HG03575 (cell line): Measurements from ENCODE around the gene FREY1.

Source experiments
- ATAC-seq: cut with Tn5 transposase; IDR thresholded peaks from one replicate; pipeline ENCODE4 v1.9.1; 2021; ENCODE audit not compliant: unreplicated experiment, insufficient number of reproducible peaks, low FRiP score; ENCODE audit errors: extremely low read depth

The FREY1 gene

DNA sequence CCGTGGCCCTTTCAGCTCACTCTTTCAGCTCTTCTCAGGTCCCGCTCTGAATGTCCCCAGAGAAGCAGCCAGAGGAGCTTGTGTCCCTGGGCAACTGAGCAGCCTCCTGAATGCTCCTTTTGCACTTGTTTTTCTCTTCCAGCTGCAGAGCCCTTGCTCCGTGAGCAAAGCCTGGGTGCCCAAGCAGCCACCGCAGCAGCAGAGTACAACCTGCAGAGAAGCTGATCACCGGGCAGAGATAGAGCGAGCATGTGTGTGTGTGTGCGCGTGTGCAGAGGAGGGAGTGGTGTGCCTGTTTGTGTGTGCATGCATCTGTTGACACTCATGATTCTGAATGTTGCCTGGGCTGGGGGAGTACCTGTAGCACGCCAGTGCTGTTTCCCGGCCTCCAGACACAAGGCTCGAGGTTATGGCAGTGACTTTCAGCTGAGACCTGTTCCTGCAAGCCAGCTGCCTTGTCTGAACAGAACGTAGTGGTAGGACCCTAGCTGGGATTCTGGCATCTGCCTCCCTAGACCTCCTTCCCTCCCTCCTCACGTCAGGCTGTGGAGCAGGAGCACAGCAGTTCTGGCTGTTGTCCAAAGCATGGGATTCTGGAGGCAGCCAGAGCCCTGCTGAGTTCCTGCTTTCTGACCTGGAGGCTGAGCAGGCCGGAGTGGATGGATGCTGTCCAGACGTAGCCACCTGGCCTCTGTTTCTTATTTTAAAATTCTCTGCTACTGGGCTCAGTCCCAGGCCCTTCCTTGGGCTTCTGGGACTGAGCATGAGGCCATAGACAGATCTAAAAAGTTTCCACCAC lies 26.1 kb downstream of the FREY1 start:
- no peak for ATAC-seq

DNA sequence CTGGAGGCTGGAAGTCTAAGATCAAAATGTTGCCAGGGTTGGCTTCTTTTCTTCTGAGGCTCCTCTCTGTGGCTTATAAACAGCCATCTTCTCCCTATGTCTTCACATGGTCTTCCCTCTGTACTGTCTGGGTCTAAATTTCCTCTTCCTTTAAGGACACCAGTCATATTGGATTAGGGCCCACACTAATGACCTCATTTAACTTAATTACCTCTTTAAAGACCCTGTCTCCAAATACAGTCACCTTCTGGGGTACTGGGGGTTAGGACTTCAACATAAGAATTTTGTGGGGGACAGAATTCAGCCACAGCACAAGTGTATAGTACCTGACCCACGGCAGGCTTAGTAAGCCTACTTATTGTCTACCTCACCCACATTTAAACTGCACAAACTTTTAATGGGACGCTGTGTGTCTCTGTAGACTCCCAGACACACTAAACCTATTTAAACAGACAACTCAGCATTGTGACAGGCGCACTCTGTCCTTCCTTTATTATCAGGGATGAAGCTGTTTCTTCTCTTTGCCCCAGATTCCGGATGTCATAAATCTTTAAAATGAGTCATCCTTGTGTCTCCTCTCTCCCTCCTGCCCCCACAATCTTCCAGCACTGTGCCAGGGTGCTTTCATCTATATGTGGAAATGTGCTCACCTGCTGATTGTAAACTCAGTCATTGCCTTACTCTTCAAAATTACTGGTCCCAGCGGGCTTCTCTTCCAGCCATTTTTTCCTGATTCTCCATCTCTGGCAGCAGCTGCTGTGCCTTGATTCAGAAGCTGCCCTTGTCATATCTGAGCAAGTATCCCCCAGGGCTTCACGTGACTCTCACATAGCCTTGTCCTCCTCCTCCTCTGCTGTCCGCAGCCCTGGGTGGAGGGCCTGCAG lies 27.0 kb downstream of the FREY1 start:
- no peak for ATAC-seq

DNA sequence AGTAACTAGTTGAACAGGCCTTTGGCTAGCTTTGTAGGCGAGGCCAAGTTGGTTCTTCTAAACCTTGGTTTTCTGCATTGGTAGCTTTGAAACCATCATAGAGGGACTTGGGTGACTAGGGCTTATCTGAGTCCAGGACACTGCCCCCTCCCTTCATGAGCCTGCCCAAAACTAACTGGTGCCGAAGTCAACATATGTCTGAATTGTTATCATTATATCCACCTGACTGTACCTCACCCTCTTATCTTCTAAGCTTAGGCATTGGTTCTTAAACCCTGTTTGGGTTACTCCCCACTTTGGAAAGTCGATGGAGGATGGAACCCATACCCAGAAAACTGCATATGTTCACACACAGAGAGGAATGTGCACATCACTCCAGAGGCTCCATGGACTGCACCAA lies 29.2 kb downstream of the FREY1 start:
- ATAC-seq, result no peak

DNA sequence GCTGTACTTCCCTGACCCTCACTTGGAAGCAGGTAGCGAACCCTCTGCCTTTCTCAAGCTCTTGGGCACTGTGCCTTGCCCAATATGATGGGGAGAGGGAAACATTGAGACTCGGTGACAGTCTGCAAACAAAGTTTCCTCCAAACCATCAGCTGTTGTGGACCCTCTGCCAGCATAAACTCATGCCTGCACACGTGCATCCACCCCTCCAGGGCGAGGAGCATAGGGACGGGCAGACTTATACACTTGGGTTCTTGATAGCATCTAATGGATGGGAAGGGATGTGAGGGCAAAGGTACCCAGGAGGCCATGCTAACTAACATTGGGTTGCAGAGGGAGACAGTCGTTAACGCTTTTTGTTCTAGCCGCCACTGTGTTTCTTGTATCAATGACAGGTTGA lies 29.9 kb downstream of the FREY1 start:
- ATAC-seq, result no peak

DNA sequence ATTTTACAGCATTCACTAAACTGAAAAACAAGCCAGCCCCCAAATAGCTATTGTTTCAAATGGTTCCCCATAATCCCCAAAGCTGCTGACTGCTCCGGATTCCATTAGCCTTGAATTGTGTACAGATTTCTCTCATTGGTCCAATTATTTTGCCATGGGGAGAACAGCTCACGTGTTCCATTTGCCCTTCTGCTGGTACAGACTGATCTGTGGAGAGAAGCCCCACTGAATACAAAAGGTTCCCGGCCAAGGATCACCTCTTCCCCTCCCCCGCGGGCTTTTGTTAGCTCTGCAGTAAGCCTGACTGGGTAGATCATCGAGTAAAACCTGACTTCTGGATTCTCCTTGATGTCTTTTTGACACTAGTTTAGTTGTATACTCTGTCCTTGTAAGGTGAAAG lies 30.7 kb downstream of the FREY1 start:
- no peak for ATAC-seq

- ATAC-seq, result no peak
These were observed 34.3 kb downstream of the FREY1 start for GRCh38 chr11:45872651-45873356.

- ATAC-seq, result no peak
These were observed 35.4 kb downstream of the FREY1 start for GRCh38 chr11:45871638-45872037.

- ATAC-seq, result no peak
These were observed 36.4 kb downstream of the FREY1 start for GRCh38 chr11:45870706-45871105.

DNA sequence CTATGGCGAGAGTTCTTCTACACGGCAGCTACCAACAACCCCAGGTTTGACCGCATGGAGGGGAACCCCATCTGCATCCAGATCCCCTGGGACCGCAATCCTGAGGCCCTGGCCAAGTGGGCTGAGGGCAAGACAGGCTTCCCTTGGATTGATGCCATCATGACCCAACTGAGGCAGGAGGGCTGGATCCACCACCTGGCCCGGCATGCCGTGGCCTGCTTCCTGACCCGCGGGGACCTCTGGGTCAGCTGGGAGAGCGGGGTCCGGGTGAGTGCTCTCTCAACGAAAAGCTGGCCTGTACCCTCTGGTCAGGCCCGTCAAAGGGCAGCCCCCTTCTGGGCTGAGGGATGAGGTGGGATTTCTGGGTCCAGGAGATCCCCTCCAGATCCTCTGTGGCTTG lies 37.5 kb downstream of the FREY1 start:
- ATAC-seq, result no peak

DNA sequence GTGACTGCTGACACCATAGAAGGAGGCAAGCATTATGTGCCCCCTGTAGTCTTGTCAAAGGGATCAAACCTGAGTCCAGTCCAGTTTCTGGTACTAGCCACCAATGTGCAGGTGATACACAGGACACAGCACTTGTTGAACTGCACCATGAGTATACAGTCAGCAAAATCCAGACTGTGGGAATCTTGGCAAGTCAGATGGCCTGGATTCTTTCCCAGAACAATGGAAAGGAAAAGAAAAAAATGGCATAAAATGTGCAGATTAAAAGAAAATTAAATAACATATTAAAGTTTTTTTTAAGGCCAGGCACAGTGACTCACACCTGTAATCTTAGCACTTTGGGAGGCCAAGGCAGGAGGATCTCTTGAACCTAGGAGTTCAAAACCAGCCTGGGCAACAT lies 43.0 kb downstream of the FREY1 start:
- no peak for ATAC-seq

GRCh38 chr11:45860764-45861510 lies 46.1 kb downstream of the FREY1 start:
- no peak for ATAC-seq

DNA sequence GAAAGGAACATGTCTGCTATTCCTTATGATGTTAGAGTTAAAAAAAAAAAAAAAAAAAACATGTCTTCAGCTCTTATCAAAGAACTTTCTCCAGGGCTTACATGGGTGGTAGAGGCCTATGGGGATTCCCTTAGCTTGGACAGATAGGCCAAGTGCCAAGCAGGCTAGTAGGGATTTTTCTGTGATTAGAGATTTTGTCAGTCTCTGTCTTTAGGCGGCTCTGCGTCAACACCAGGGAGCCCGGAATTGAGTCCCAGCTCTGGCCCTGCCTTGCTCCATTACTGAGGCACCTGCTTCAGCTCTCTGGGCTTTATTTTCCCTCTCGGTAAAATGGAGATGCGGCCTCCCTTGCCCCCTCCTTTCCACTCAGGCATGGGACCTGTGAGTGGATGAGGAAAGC lies 46.7 kb downstream of the FREY1 start:
- ATAC-seq, result no peak

DNA sequence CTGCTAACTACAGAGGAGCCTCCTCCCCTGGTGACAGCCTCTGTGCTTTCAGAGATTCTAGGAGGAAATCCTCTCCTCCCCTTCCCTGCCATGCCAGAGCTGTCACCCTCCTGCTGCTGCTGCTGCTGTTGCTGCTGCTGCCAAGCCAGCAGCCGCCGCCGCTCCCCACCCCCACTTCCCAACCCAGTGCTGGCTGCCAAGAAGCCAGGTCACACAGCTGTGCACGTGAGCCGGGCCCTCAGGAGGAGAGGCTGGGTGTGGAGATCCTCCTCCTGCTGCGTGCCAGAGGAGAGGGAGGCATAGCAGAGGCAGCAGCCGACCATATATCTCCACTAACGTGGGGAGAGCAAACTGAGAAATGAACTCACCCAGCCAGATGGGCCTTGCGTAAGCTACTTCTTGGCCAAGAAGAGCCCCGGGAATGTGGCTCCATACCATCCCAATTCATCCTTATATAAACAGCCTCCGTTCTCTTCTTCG lies 47.4 kb downstream of the FREY1 start:
- ATAC-seq, result no peak

GRCh38 chr11:45858751-45859398 lies 48.2 kb downstream of the FREY1 start:
- ATAC-seq, result no peak

GRCh38 chr11:45857961-45858474 lies 49.1 kb downstream of the FREY1 start:
- no peak for ATAC-seq
